Inflammatory macrophage treated with lipopolysaccharide for 1 hour (primary cell): ENCODE data around the gene EEF1A2.
A peak's percentile ranks its signal among the peaks of the same experiment; 100 is the strongest.

Experiments used
- DNase-seq, 2 donors: peaks; one replicate each; pipeline ENCODE4 v3.0.0-alpha.2; 2020 to 2022

EEF1A2 gene

GRCh38 chr20:63498960-63499337 is at the start of gene EEF1A2:
EEF1A2 (minus strand) TSS chr20:63499083; CDS start chr20:63497763, 1,320 bp downstream.
- peak in 1 of 2 donors; percentile 11 for DNase-seq

GRCh38 chr20:63548542-63548941 is 49.7 kb upstream of the EEF1A2 start:
- DNase-seq, result no peak

GRCh38 chr20:63547725-63548480 is 49.0 kb upstream of the EEF1A2 start, which contains the start of gene SRMS:
SRMS (minus strand) TSS chr20:63547749; CDS start chr20:63547463, 286 bp downstream.
- DNase-seq, result no peak

GRCh38 chr20:63546956-63547724 is 48.3 kb upstream of the EEF1A2 start:
- DNase-seq, result no peak

- DNase-seq, result no peak
These were observed 47.5 kb upstream of the EEF1A2 start for GRCh38 chr20:63546256-63546955.

GRCh38 chr20:63545814-63546213 is 46.9 kb upstream of the EEF1A2 start:
- no peak for DNase-seq

GRCh38 chr20:63544958-63545516 is 46.2 kb upstream of the EEF1A2 start:
- DNase-seq, result no peak

GRCh38 chr20:63544241-63544957 is 45.5 kb upstream of the EEF1A2 start:
- no peak for DNase-seq

GRCh38 chr20:63543733-63544132 is 44.9 kb upstream of the EEF1A2 start:
- no peak for DNase-seq

GRCh38 chr20:63543131-63543530 is 44.2 kb upstream of the EEF1A2 start:
- no peak for DNase-seq

- DNase-seq, result no peak
These were observed 43.8 kb upstream of the EEF1A2 start for GRCh38 chr20:63542696-63543095.

GRCh38 chr20:63542031-63542559 is 43.2 kb upstream of the EEF1A2 start:
- DNase-seq, result no peak

- no peak for DNase-seq
These were observed 42.5 kb upstream of the EEF1A2 start for GRCh38 chr20:63541371-63541770.

GRCh38 chr20:63540417-63541186 is 41.7 kb upstream of the EEF1A2 start:
- no peak for DNase-seq

GRCh38 chr20:63539441-63540370 is 40.8 kb upstream of the EEF1A2 start:
- no peak for DNase-seq

- DNase-seq, result no peak
These were observed 40.2 kb upstream of the EEF1A2 start for GRCh38 chr20:63539092-63539430.

- DNase-seq, result peak; percentile 51 to 56
These were observed 39.6 kb upstream of the EEF1A2 start for GRCh38 chr20:63538204-63539091.

- DNase-seq, result peak; percentile 99
These were observed 38.8 kb upstream of the EEF1A2 start for GRCh38 chr20:63537525-63538203.
